Measurements from ENCODE around the gene RPUSD4.

DNA sequence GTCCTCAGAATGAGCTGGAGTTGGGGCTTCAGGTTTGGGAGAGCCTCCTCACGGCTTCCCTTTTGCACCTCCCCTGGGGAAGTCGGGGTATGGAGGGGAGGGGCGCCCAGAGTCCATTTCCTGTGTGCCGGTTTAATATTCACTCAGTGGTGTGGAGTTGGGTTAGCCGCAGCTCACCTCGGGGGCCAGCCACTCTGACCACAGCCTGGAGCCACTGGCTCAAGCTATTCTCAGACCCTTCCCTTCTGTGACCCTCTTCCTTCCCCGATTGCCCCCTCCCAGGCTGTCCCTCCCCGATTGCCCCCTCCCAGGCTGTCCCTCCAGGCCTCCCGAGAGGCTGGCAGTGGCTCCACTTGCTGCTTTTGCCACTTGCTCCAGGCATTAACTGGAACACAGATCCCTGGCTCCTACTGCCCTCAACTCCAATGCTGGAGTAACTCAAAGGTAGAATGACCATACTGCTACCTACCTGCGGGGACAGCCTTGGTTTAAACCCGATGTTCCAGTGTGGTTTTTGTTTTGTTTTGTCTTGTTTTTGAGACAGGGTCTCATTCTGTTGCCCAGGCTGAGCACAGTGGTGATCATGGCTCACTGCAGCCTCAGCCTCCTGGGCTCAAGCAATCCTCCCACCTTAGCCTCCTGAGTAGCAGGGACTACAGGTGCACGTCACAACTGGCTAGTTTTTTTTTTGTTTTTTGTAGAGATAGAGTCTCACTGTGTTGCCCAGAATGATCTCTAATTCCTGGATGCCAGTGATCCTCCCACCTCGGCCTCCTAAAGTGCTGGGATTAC, 29.3 kb downstream of the RPUSD4 start:
- TF ChIP-seq CTCF (IDR thresholded peaks at IDR 0.05; ENCODE audit: poor library complexity, severe bottlenecking) (no peak), TAF1 (IDR thresholded peaks at IDR 0.05; ENCODE audit: low read depth) (no peak), RAD21 (conservative IDR thresholded peaks at IDR 0.05) (no peak)
